Spleen (tissue), 7 donors: ENCODE results near the gene POLD2.

Source experiments
- POLR2A ChIP-seq, 3 donors: fragments of 450-650 bp; IDR thresholded peaks; one replicate each; pipeline ENCODE4 v1.5.1; 2017; ENCODE audit warnings: antibody characterized with exemption in 3 of 3, mild to moderate bottlenecking in 1 of 3
- POLR2AphosphoS5 ChIP-seq, 3 donors: sonication (generic); formaldehyde crosslinking; IDR thresholded peaks; one replicate each; pipeline ENCODE4 v1.5.1; 2017; ENCODE audit warnings: antibody characterized with exemption in 3 of 3
- TF ChIP-seq, protein P1 (sequence below), 11 experiments: fragments of 200-600 bp in 7 of 11; fragments of 450-650 bp in 4 of 11; sonication (generic) in 4 of 11; IDR thresholded peaks in 8 of 11; conservative IDR thresholded peaks in 3 of 11; 1 replicate in 7 of 11; 2 replicates in 4 of 11; pipeline versions ENCODE4 v1.4.0 to v1.8.0; 2016 to 2021; ENCODE audit warnings: antibody characterized with exemption in 11 of 11, inconsistent platforms in 4 of 11, mild to moderate bottlenecking in 1 of 11
- donor health status: DM: no; HTN: no; CAD: no; lungs with moderate emphysema.
- donor health status: DM: no; HTN: no; CAD: no.
- donor health status: DM: no; HTN: no; CAD: no.

- TF ChIP-seq, protein P1, sequence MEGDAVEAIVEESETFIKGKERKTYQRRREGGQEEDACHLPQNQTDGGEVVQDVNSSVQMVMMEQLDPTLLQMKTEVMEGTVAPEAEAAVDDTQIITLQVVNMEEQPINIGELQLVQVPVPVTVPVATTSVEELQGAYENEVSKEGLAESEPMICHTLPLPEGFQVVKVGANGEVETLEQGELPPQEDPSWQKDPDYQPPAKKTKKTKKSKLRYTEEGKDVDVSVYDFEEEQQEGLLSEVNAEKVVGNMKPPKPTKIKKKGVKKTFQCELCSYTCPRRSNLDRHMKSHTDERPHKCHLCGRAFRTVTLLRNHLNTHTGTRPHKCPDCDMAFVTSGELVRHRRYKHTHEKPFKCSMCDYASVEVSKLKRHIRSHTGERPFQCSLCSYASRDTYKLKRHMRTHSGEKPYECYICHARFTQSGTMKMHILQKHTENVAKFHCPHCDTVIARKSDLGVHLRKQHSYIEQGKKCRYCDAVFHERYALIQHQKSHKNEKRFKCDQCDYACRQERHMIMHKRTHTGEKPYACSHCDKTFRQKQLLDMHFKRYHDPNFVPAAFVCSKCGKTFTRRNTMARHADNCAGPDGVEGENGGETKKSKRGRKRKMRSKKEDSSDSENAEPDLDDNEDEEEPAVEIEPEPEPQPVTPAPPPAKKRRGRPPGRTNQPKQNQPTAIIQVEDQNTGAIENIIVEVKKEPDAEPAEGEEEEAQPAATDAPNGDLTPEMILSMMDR (IDR thresholded peaks at IDR 0.05 in 8 of 11, conservative IDR thresholded peaks at IDR 0.05 in 3 of 11): no peak
- no peak for TF ChIP-seq POLR2A (IDR thresholded peaks at IDR 0.05)
- no peak for TF ChIP-seq POLR2AphosphoS5 (IDR thresholded peaks at IDR 0.05)
Measured at GRCh38 chr7:44094883-44095592, 28.3 kb downstream of the POLD2 start.
